Ovary (tissue), 3 donors: ENCODE results near the gene CTDSPL.

Experiments
- EP300 ChIP-seq: sonication (generic); formaldehyde crosslinking; IDR thresholded peaks from one replicate; pipeline ENCODE4 v1.6.1; 2017; ENCODE audit warnings: antibody characterized with exemption
- POLR2A ChIP-seq: fragments of 450-650 bp; IDR thresholded peaks from one replicate; pipeline ENCODE4 v1.6.1; 2017; ENCODE audit warnings: antibody characterized with exemption, mild to moderate bottlenecking, moderate library complexity
- TF ChIP-seq, protein P1 (sequence below), 3 donors: fragments of 450-650 bp in 2 of 3; fragments of 200-600 bp in 1 of 3; IDR thresholded peaks; one replicate each; pipeline versions ENCODE4 v1.5.1 to v1.8.0; 2016 to 2022; ENCODE audit warnings: antibody characterized with exemption in 3 of 3, mild to moderate bottlenecking in 1 of 3
- donor health status: DM: no; HTN: no; CAD: no.

DNA sequence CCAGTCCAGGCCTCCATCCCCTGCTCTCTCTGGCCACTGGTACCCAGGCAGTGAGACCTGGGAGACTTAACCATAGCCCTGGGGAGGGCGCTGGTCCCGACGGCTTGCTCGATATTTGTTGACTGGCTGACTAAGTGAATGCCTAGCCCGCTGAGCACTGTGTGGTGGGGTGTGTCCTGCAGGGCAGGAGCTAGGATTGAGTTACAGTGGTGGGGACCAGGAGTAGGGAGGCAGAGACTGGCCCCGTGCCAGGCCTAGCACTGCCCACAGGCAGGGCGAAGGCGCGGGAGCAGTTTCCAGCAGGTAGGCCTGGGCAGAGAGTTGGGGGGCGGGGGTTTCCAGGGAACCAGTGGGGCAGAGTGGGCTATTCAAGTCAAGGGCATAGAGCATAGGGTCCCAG, 128.8 kb downstream of the CTDSPL start, which contains the start of gene VILL:
- TF ChIP-seq, protein P1, sequence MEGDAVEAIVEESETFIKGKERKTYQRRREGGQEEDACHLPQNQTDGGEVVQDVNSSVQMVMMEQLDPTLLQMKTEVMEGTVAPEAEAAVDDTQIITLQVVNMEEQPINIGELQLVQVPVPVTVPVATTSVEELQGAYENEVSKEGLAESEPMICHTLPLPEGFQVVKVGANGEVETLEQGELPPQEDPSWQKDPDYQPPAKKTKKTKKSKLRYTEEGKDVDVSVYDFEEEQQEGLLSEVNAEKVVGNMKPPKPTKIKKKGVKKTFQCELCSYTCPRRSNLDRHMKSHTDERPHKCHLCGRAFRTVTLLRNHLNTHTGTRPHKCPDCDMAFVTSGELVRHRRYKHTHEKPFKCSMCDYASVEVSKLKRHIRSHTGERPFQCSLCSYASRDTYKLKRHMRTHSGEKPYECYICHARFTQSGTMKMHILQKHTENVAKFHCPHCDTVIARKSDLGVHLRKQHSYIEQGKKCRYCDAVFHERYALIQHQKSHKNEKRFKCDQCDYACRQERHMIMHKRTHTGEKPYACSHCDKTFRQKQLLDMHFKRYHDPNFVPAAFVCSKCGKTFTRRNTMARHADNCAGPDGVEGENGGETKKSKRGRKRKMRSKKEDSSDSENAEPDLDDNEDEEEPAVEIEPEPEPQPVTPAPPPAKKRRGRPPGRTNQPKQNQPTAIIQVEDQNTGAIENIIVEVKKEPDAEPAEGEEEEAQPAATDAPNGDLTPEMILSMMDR (IDR thresholded peaks at IDR 0.05) = no peak
- no peak for TF ChIP-seq POLR2A
- no peak for TF ChIP-seq EP300
